Endothelial cell of hepatic sinusoid (primary cell): ENCODE data around the gene NAV1.
"Not testable (repeated sequence)": the region's sequence is repeated elsewhere in the genome, so short reads cannot be mapped to it uniquely, and the experiment has no call there.

Source experiments
- in situ Hi-C: cut with HindIII; loops from 2 replicates; pipeline ENCODE4 v1.10.0; 2017; ENCODE audit warnings: low sequenced_read_pairs

NAV1 gene

GRCh38 chr1:201538612-201539551, at the start of gene NAV1:
Gene NAV1 (plus strand): TSS chr1:201539127. CDS start chr1:201622885, 83,758 bp downstream.
- in situ Hi-C loops: no loop called here

GRCh38 chr1:201489643-201490261, 49.2 kb upstream of the NAV1 start:
- in situ Hi-C loops: no loop called here

- in situ Hi-C loops: no loop called here
Observed at GRCh38 chr1:201490708-201491131, 48.2 kb upstream of the NAV1 start.

GRCh38 chr1:201491896-201492511, 46.9 kb upstream of the NAV1 start:
- in situ Hi-C loops: no loop called here

- in situ Hi-C loops: not testable (repeated sequence)
Observed at GRCh38 chr1:201493026-201493656, 45.8 kb upstream of the NAV1 start.

- in situ Hi-C loops: no loop called here
Observed at GRCh38 chr1:201493757-201494617, 44.9 kb upstream of the NAV1 start.

GRCh38 chr1:201495551-201496295, 43.2 kb upstream of the NAV1 start:
- in situ Hi-C loops: no loop called here

GRCh38 chr1:201496296-201496690, 42.6 kb upstream of the NAV1 start:
- in situ Hi-C loops: no loop called here

- in situ Hi-C loops: no loop called here
Observed at GRCh38 chr1:201497935-201498509, 40.9 kb upstream of the NAV1 start.

GRCh38 chr1:201498621-201499020, 40.3 kb upstream of the NAV1 start:
- in situ Hi-C loops: no loop called here

GRCh38 chr1:201499191-201499590, 39.7 kb upstream of the NAV1 start:
- in situ Hi-C loops: no loop called here

GRCh38 chr1:201499795-201500669, 38.9 kb upstream of the NAV1 start:
- in situ Hi-C loops: no loop called here

GRCh38 chr1:201500670-201501120, 38.2 kb upstream of the NAV1 start:
- in situ Hi-C loops: no loop called here

- in situ Hi-C loops: no loop called here
Observed at GRCh38 chr1:201501144-201501543, 37.8 kb upstream of the NAV1 start.

GRCh38 chr1:201501812-201502510, 37.0 kb upstream of the NAV1 start:
- in situ Hi-C loops: no loop called here

GRCh38 chr1:201502511-201502857, 36.4 kb upstream of the NAV1 start:
- in situ Hi-C loops: no loop called here

- in situ Hi-C loops: no loop called here
Observed at GRCh38 chr1:201503397-201504176, 35.3 kb upstream of the NAV1 start.
